CD8-positive, alpha-beta memory T cell (primary cell): ENCODE measurements around the gene CACNA1D. TPM values are rescaled to one million over a fixed set of nuclear protein-coding genes. Genes with fewer than 3 reads are reported as not detected.

Experiments used
- CTCF ChIA-PET: fragments of 350-600 bp; sonication (Branson Sonifier 250); formaldehyde crosslinking; loops from one replicate; lab custom pipeline; 2021; ENCODE audit warnings: antibody characterized with exemption; lab: Charles Lee
- POLR2A ChIA-PET: fragments of 350-600 bp; sonication (Branson Sonifier 250); formaldehyde crosslinking; loops from one replicate; lab custom pipeline; 2021; ENCODE audit warnings: antibody characterized with exemption; lab: Charles Lee
- DNase-seq, 5 donors: peaks; one replicate each; pipeline versions ENCODE4 v3.0.0 to v3.0.0-alpha.2; 2020 to 2022; ENCODE audit warnings: mixed read lengths in 1 of 5
- H3K27ac ChIP-seq: one replicate; pipeline ENCODE4 v1.7.0; 2013; ENCODE audit warnings: low read depth, mild to moderate bottlenecking, low read length, moderate library complexity
- H3K27me3 ChIP-seq: 2 replicates; pipeline ENCODE4 v1.7.0; 2013; ENCODE audit warnings: low read length, mild to moderate bottlenecking; ENCODE audit not compliant: insufficient read depth, poor library complexity, severe bottlenecking
- H3K36me3 ChIP-seq: 2 replicates; pipeline ENCODE4 v1.7.0; 2013; ENCODE audit warnings: mild to moderate bottlenecking, low read length, moderate library complexity; ENCODE audit not compliant: insufficient read depth
- H3K4me1 ChIP-seq: 2 replicates; pipeline ENCODE4 v1.7.0; 2013; ENCODE audit warnings: mild to moderate bottlenecking, low read length, moderate library complexity; ENCODE audit not compliant: insufficient read depth
- H3K4me3 ChIP-seq: 2 replicates; pipeline ENCODE4 v1.7.0; 2013; ENCODE audit warnings: mild to moderate bottlenecking, low read length
- H3K9me3 ChIP-seq: 2 replicates; pipeline ENCODE4 v1.7.0; 2013; ENCODE audit warnings: mild to moderate bottlenecking, low read length
- H3K27ac Mint-ChIP-seq, 8 donors: one replicate each; pipeline ENCODE4 v1.8.0; 2020 to 2021; ENCODE audit warnings: mixed read lengths in 8 of 8, mild to moderate bottlenecking in 6 of 8, inconsistent platforms in 3 of 8, moderate library complexity in 3 of 8
- H3K27me3 Mint-ChIP-seq, 2 donors: one replicate each; pipeline ENCODE4 v1.8.0; 2020 to 2021; ENCODE audit warnings: mixed read lengths in 2 of 2, mild to moderate bottlenecking in 1 of 2, moderate library complexity in 1 of 2
- H3K36me3 Mint-ChIP-seq, 3 donors: one replicate each; pipeline ENCODE4 v1.8.0; 2020 to 2021; ENCODE audit warnings: mixed read lengths in 3 of 3, inconsistent platforms in 1 of 3, mild to moderate bottlenecking in 1 of 3
- H3K4me1 Mint-ChIP-seq, 3 donors: one replicate each; pipeline ENCODE4 v1.8.0; 2020 to 2021; ENCODE audit warnings: mixed read lengths in 3 of 3, inconsistent platforms in 1 of 3, mild to moderate bottlenecking in 1 of 3
- H3K4me3 Mint-ChIP-seq, 7 donors: one replicate each; pipeline ENCODE4 v1.8.0; 2020 to 2021; ENCODE audit warnings: mixed read lengths in 7 of 7, mild to moderate bottlenecking in 6 of 7, moderate library complexity in 4 of 7, inconsistent platforms in 2 of 7
- H3K9me3 Mint-ChIP-seq, 5 donors: one replicate each; pipeline ENCODE4 v1.8.0; 2020 to 2022; ENCODE audit warnings: mixed read lengths in 5 of 5, mild to moderate bottlenecking in 3 of 5, moderate library complexity in 2 of 5, inconsistent platforms in 1 of 5
- polyA plus RNA-seq: library from polyadenylated mRNA; unstranded; fragments of 300-500 nt; fragmentation: Illumina TruSeq; gene quantifications from one replicate; pipeline ENCODE4 v1.2.3, GENCODE V29; 2021
- total RNA-seq, 2 experiments: library from RNA; stranded (reverse); gene quantifications; one replicate each; pipeline ENCODE4 v1.2.3, GENCODE V29; 2021

Gene CACNA1D
- total and polyA plus RNA-seq, 3 experiments from 2014 or later, result 0.02 to 0.78 (median 0.26) TPM

DNA sequence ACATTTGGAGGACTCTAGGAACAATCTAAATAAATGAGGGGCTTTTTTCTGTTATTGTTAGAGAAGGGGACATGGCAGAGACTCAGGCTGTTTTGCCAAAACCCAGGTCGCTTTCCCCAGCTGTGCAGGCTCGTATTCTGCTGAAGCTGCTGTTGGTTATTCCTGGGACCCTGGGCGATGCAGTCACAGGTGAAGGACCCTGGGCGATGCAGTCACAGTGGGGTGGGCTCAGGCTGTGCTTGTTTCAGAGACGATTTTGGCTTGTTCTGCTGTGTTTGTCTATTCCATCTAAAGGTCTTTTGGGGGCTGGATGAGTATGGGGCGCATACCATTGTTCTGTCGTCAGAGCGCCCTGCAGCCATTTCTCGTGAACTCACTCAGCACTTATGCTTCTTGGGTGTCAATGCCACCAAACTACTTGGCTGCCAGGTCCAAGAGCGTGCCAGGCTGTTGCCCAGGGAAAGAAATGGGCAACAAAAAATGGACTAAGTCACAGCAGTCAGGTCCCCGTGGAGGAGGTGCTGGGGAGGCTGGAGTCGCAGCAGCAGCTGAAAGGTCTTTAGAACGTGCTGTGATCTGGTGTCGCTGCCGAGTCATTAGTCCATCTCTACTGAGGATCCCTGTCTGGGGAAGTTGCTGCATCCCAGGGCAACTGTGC is 200.4 kb downstream of the CACNA1D start:
- Histone ChIP-seq H3K4me1 (no peaks in the 10 kb centered on the region), H3K9me3 (no peaks in the 10 kb centered on the region), H3K27me3 (no peaks in the 10 kb centered on the region), H3K4me3 (no peak overlapping the region), H3K36me3 (no peaks in the 10 kb centered on the region), H3K27ac (no peak overlapping the region)
- no peak for DNase-seq
- POLR2A ChIA-PET, result no interaction called here
- Mint-ChIP-seq H3K27me3 (peaks cover 16 to 30% of the 10 kb centered on the region in 2 donors), H3K9me3 (no peaks in the 10 kb centered on the region), H3K4me1 (peaks cover 0 to 3% (median 2%) of the 10 kb centered on the region in 3 donors), H3K27ac (no peak overlapping the region), H3K4me3 (no peak overlapping the region), H3K36me3 (no peaks in the 10 kb centered on the region)
- CTCF ChIA-PET, result no interaction called here

DNA sequence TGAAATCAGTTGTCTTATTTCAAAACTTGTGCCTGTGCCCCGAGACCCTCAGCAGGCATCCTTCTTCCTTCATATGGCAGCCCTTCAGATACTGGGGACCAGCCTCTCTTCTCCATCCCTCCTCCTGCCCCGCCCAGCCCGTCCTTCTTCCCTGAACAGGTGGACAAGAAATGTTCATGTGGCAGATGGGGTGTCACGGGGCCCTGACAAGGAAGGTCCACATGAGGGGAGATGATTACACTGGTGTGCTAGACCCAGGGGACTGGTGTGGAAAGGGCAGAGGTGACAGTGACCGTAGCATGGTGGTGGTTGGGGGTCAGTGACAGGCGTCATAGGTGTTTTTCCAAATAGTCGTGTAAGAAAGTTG is 200.9 kb downstream of the CACNA1D start:
- CTCF ChIA-PET, result no interaction called here

GRCh38 chr3:53696401-53697172 is 202.2 kb downstream of the CACNA1D start:
- H3K27ac Mint-ChIP-seq, result no peak overlapping the region
- H3K9me3 ChIP-seq, result no peaks in the 10 kb centered on the region
- no peaks in the 10 kb centered on the region for H3K36me3 Mint-ChIP-seq
- H3K27ac ChIP-seq, result no peak overlapping the region
- no peaks in the 10 kb centered on the region for H3K27me3 ChIP-seq
- H3K9me3 Mint-ChIP-seq, result no peaks in the 10 kb centered on the region
- H3K4me3 ChIP-seq, result no peak overlapping the region
- peaks cover 16 to 32% of the 10 kb centered on the region in 2 donors for H3K27me3 Mint-ChIP-seq
- H3K36me3 ChIP-seq, result no peaks in the 10 kb centered on the region
- H3K4me1 Mint-ChIP-seq, result peaks cover 0 to 3% (median 2%) of the 10 kb centered on the region in 3 donors
- DNase-seq, result no peak
- CTCF ChIA-PET, result no interaction called here
- H3K4me3 Mint-ChIP-seq, result no peak overlapping the region
- H3K4me1 ChIP-seq, result no peaks in the 10 kb centered on the region
- POLR2A ChIA-PET, result no interaction called here

More for the DNA sequence above, 200.9 kb downstream of the CACNA1D start:
- H3K36me3 Mint-ChIP-seq, result no peaks in the 10 kb centered on the region
- POLR2A ChIA-PET, result no interaction called here
- Histone ChIP-seq H3K27me3 (no peaks in the 10 kb centered on the region), H3K36me3 (no peaks in the 10 kb centered on the region), H3K27ac (no peak overlapping the region), H3K4me1 (no peaks in the 10 kb centered on the region), H3K4me3 (no peak overlapping the region), H3K9me3 (no peaks in the 10 kb centered on the region)
- no peak overlapping the region for H3K27ac Mint-ChIP-seq
- no peaks in the 10 kb centered on the region for H3K9me3 Mint-ChIP-seq
- no peak overlapping the region for H3K4me3 Mint-ChIP-seq
- DNase-seq, result no peak
- H3K4me1 Mint-ChIP-seq, result peaks cover 0 to 3% (median 2%) of the 10 kb centered on the region in 3 donors
- H3K27me3 Mint-ChIP-seq, result peaks cover 16 to 30% of the 10 kb centered on the region in 2 donors

DNA sequence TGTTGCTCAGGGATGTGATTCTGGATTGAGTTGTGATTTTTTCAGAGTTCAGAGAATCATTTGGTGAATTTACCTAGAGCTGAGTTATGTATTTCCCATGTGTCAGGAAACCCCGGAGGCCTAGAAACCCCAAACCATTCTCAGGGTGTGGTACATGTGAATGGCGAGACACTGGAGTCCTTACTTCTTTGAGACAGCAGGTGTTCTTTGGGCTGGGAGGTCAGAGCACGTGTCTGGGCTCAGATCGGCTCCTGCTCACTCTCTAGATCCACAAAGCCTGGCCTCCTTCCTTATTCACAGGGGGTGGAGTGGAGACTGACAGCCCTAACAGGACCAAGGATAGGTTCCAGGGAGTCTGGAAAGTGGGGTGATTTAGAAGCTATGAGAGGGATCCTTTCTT is 206.0 kb downstream of the CACNA1D start:
- Histone ChIP-seq H3K36me3 (no peaks in the 10 kb centered on the region), H3K27ac (no peak overlapping the region), H3K27me3 (no peaks in the 10 kb centered on the region), H3K9me3 (no peaks in the 10 kb centered on the region), H3K4me1 (no peaks in the 10 kb centered on the region), H3K4me3 (no peak overlapping the region)
- Mint-ChIP-seq H3K36me3 (no peaks in the 10 kb centered on the region), H3K4me3 (no peak overlapping the region), H3K27me3 (peaks cover 10 to 21% of the 10 kb centered on the region in 2 donors), H3K9me3 (no peaks in the 10 kb centered on the region), H3K27ac (no peak overlapping the region), H3K4me1 (no peaks in the 10 kb centered on the region)
- ChIA-PET CTCF (interaction anchor here (3.6 kb wide), 1 partner anchor 9 kb away, joined by 12 read pairs; no protein-coding TSS in a partner anchor), POLR2A (no interaction called here)
- no peak for DNase-seq

DNA sequence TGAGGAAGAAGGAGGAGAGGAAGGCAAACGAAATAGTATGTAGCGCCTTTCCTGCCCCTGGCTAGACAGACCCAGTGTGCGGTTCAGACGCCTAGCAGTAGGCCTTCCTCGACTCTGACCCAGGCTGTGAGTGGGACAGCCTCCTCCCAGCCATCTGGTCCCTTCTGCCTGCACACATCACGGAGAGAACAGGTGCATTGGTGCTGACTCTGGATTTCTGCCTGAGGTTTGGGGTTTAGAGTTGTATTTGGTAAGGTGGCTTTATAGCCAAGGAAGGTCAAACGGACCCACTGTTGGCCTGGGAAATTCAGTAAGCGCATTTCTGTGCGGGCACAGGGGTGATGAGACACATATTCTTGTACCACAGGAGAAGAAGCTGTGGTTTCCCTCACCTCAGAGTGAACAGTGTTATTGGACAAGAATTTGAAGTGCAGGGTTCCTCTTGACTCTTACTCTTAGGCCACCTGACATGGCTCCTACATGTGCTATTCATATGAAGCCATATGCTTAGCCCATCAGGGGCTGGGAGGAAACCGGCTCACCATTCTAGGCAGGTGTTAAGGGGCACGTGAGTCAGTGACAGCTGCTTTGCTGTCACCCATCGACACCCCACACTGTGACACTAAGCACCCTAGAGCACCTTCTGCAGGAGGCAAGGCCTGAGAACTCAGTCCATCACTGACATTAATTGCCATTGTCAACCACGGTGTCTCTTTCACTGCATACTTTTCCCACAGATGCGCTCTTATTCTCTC is 208.5 kb downstream of the CACNA1D start:
- peaks cover 7 to 12% of the 10 kb centered on the region in 2 donors for H3K27me3 Mint-ChIP-seq
- H3K4me1 ChIP-seq, result no peaks in the 10 kb centered on the region
- no peaks in the 10 kb centered on the region for H3K36me3 ChIP-seq
- CTCF ChIA-PET, result no interaction called here
- POLR2A ChIA-PET, result no interaction called here
- no peak overlapping the region for H3K27ac ChIP-seq
- H3K9me3 Mint-ChIP-seq, result no peaks in the 10 kb centered on the region
- H3K36me3 Mint-ChIP-seq, result no peaks in the 10 kb centered on the region
- no peaks in the 10 kb centered on the region for H3K9me3 ChIP-seq
- no peak overlapping the region for H3K27ac Mint-ChIP-seq
- H3K4me1 Mint-ChIP-seq, result no peaks in the 10 kb centered on the region
- no peak overlapping the region for H3K4me3 ChIP-seq
- H3K27me3 ChIP-seq, result no peaks in the 10 kb centered on the region
- H3K4me3 Mint-ChIP-seq, result no peak overlapping the region
- DNase-seq, result no peak

DNA sequence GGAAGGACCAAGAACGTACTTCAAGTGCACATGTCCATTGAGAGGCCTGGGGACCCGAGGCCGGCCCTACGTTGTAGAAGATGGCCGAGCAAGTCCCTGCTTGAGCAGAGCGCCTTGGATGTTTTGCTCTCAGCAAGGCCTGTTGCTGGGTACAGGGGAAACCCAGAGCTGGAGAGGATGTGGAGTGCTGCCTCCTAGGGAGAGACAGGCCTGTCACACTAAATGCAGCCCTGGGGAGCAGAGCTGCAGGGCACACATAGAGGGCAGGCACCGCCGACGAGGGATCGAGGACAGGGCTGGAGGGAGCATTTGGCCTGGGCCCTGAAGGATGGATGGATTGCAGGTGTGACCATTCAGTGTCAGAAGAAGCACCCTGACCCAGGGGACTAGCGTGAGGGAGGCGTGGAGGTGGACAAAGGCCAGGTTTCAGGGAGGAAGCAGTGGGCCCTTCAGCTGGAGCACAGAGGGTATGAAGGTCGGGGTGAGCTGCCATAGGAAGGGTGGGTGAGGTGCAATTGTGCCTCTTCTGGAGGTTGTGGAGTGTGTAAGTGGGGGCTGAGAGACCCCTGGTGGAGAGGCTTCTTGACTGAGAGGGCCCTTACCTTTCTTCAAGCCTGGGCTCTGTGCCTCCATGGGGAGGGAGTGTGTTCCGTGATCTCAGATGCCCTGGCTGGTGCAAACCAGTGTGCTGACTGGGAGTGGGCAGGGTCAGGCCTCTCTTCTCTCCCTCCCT is 209.4 kb downstream of the CACNA1D start:
- POLR2A ChIA-PET, result no interaction called here
- Mint-ChIP-seq H3K36me3 (no peaks in the 10 kb centered on the region), H3K9me3 (no peaks in the 10 kb centered on the region), H3K4me1 (no peaks in the 10 kb centered on the region), H3K4me3 (no peak overlapping the region), H3K27me3 (peaks cover 7 to 11% of the 10 kb centered on the region in 2 donors), H3K27ac (no peak overlapping the region)
- no peaks in the 10 kb centered on the region for H3K4me1 ChIP-seq
- CTCF ChIA-PET, result no interaction called here
- DNase-seq, result no peak
- H3K4me3 ChIP-seq, result no peak overlapping the region
- H3K27ac ChIP-seq, result no peak overlapping the region
- H3K9me3 ChIP-seq, result no peaks in the 10 kb centered on the region
- peaks cover 2% of the 10 kb centered on the region for H3K27me3 ChIP-seq
- H3K36me3 ChIP-seq, result no peaks in the 10 kb centered on the region

DNA sequence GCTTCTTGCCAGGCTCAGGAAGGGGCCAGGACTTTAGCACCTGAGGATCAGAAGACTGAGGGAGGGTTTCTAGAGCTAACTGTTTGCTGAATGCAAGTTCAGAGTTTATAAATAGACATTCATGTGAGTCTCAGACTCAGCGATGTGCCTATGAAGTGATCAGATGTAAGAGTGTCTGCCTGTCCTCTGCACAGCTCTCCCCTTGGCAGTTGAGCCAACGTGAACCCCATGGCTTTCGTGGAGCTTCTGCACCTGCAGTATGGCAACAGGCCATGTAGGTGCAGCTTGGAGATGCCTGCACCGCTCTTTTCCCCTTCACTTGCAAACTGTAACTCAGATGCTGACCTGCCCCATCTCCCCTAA is 209.9 kb downstream of the CACNA1D start:
- no peak overlapping the region for H3K27ac ChIP-seq
- no peak overlapping the region for H3K4me3 ChIP-seq
- no peaks in the 10 kb centered on the region for H3K36me3 ChIP-seq
- CTCF ChIA-PET, result no interaction called here
- no peaks in the 10 kb centered on the region for H3K4me1 ChIP-seq
- Mint-ChIP-seq H3K27me3 (peaks cover 6 to 7% of the 10 kb centered on the region in 2 donors), H3K4me1 (no peaks in the 10 kb centered on the region), H3K4me3 (peak overlapping the region in 1 of 7 donors; percentile 54), H3K9me3 (no peaks in the 10 kb centered on the region), H3K27ac (no peak overlapping the region), H3K36me3 (no peaks in the 10 kb centered on the region)
- no peaks in the 10 kb centered on the region for H3K9me3 ChIP-seq
- POLR2A ChIA-PET, result no interaction called here
- no peak for DNase-seq
- H3K27me3 ChIP-seq, result peaks cover 6% of the 10 kb centered on the region
